RWPE1 (cell line): ENCODE data around the gene ZNF606.

Experiments
- CTCF ChIA-PET: fragments of 350-600 bp; sonication (Branson Sonifier 250); formaldehyde crosslinking; extraction: SDS; loops from one replicate; lab custom pipeline; 2021; lab: Yijun Ruan, JAX
- POLR2A ChIA-PET: fragments of 400-600 bp; formaldehyde crosslinking; extraction: SDS; loops from one replicate; lab custom pipeline; 2020; ENCODE audit warnings: antibody characterized with exemption; ENCODE audit not compliant: low non-redundant PET; lab: Yijun Ruan, JAX
- DNase-seq: peaks from one replicate; pipeline ENCODE4 v3.0.0; 2012; ENCODE audit warnings: low spot score
- H3K27ac ChIP-seq: fragments of 450-650 bp; 2 replicates; pipeline ENCODE4 v1.5.1; 2017
- TF ChIP-seq, protein P1 (sequence below): fragments of 450-650 bp; conservative IDR thresholded peaks from 2 replicates; pipeline ENCODE4 v1.5.1; 2017; ENCODE audit warnings: low read depth, mild to moderate bottlenecking

The ZNF606 gene

DNA sequence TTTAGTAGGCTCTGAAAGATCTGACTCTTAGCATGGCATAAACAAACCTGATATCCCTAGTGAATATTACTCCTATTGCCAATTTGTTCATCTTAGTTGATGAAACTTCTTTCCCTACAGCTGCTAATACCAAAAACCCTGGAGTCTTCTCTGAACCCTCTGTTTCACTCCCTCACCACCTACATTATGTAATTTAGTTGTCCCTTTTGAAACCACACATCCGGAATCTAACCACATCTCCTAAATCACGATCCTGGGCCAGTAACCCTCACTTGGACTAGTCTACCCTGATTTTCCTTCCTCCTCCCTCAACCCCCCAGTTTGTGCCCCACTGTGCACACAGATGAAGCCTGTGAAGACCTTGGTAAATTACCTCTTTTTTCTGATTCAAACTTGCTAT lies 56.3 kb downstream of the ZNF606 start:
- TF ChIP-seq, protein P1, sequence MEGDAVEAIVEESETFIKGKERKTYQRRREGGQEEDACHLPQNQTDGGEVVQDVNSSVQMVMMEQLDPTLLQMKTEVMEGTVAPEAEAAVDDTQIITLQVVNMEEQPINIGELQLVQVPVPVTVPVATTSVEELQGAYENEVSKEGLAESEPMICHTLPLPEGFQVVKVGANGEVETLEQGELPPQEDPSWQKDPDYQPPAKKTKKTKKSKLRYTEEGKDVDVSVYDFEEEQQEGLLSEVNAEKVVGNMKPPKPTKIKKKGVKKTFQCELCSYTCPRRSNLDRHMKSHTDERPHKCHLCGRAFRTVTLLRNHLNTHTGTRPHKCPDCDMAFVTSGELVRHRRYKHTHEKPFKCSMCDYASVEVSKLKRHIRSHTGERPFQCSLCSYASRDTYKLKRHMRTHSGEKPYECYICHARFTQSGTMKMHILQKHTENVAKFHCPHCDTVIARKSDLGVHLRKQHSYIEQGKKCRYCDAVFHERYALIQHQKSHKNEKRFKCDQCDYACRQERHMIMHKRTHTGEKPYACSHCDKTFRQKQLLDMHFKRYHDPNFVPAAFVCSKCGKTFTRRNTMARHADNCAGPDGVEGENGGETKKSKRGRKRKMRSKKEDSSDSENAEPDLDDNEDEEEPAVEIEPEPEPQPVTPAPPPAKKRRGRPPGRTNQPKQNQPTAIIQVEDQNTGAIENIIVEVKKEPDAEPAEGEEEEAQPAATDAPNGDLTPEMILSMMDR, result no peak
- H3K27ac ChIP-seq, result no peak overlapping the region
- CTCF ChIA-PET, result no interaction called here
- POLR2A ChIA-PET, result no interaction called here
- no peak for DNase-seq

DNA sequence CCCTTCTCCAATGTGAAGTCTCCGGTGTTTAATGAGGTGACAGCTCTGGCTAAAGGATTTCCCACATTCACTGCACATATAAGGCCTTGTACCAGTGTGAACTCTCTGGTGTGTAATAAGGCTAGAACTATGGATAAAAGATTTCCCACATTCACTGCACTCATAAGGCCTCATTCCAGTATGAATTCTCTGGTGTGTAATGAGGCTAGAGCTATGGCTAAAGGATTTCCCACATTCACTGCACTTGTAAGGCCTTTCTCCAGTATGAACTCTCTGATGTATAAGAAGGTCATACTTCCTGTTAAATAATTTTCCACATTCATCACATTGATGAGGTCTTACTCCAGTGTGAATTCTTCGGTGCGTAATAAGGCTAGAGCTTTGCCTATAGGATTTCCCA lies 61.0 kb downstream of the ZNF606 start:
- no peak for DNase-seq
- ChIA-PET POLR2A (no interaction called here), CTCF (interaction anchor here (0.7 kb wide), 1 partner anchor 505 kb away, joined by 3 read pairs; no protein-coding TSS in a partner anchor)
- TF ChIP-seq, protein P1, result no peak
- no peak overlapping the region for H3K27ac ChIP-seq

DNA sequence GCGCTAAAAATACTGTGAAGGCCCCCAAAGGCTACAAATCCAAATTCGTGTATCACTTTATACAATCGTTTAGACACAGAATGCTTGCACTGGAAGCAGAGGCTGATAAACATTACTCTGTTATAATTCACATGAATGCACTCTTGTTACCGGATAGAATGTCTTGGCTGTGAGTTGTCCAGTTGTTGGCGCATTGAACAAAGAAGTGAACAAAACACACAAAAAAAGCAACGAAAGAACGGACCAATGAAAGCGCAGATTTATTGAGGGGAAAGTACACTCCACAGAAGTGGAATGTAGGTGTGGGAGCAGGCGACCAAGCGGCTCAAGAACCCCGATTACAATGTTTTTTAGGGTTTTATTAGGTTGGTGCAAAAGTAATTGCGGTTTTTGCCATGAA lies 66.9 kb downstream of the ZNF606 start:
- ChIA-PET CTCF (interaction anchor here (0.7 kb wide), 1 partner anchor 971 kb away, joined by 3 read pairs; no protein-coding TSS in a partner anchor), POLR2A (interaction anchor here (0.8 kb wide), 1 partner anchor 247 kb away, joined by 8 read pairs; the partner anchor contains the start of gene ZNF274)
- TF ChIP-seq, protein P1, result no peak
- H3K27ac ChIP-seq, result no peak overlapping the region
- no peak for DNase-seq

DNA sequence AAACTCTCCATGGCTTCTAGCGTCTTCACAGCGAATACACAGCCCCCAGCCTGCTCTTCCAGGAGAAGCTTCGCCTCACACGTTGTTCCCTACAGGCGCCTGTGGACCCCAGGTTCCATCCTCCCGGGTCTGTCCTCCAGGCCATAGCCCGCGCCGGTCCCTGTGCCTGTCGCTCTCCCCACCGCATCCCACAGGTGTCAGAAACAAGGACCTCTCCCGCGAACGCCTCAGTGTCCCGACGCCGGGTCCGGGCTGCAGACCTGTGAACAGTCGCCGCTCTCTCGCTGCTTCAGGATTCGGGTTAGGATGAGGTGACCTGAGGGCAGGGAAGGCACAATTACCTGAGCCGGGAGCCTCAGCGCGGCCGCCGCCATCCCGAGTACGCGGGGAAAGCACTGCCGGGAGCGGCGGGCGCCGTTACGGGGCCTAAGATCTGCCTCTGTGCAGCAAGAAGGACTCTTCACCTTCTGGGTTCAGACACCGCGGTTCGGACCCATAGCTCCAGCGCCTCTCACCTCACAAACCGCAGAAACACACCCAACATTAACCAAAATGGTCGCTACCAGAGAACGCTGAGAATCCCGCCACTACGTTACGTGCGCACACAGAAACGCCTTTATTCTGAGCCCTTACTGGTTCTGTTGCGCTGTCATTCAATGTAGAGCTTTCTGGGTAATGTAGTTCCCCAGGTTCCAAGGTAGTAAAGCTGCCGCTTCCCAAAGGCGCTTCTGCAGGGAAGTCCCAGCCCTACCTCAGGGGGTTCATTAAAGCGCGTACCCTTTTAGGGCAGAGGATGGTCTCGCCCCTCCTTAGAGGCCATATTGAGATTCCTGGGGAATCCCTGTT lies 67.6 kb downstream of the ZNF606 start, which contains the start of gene ZNF418:
Gene ZNF418 (minus strand): TSS at position 583 of the 846 bp plus-strand sequence. CDS start 1,580 bp downstream, outside the sequence.
- CTCF ChIA-PET, result interaction anchor here (0.7 kb wide), 1 partner anchor 970 kb away, joined by 3 read pairs; no protein-coding TSS in a partner anchor
- TF ChIP-seq, protein P1, result no peak
- POLR2A ChIA-PET, result interaction anchor here (0.6 to 0.8 kb wide), 2 partner anchors 75 to 248 kb away, joined by 3 to 8 read pairs; partner anchors contain the start of gene ZNF274
- peak; percentile 56 for DNase-seq
- H3K27ac ChIP-seq, result no peak within 1 kb of the TSS

DNA sequence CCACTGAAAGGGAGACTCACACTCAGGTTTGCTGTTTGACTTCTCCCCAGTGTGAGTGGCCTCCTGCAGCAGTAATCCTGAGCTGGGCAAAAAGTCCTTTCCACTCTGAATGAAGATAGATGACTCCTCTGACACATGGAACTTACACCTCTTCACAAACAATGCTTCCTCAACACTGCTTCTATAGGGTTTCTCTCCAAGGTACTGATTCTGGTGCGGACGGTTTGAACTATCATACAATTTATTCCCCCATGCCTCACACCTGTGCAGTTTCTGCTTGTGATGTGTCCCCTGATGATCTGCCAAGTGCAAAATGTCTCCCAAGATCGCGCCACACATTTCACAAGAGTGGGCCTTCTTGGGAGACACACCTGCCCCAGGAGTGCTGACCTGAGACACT lies 75.0 kb downstream of the ZNF606 start:
- TF ChIP-seq, protein P1, result no peak
- no peak for DNase-seq
- ChIA-PET POLR2A (no interaction called here), CTCF (no interaction called here)
- H3K27ac ChIP-seq, result no peak overlapping the region
